Caki2 (cell line): ENCODE data around the gene EVC2. TPM values are rescaled to one million over a fixed set of nuclear protein-coding genes. Genes with fewer than 3 reads are reported as not detected.

ENCODE experiments used
- DNase-seq: peaks from one replicate; pipeline ENCODE4 v3.0.0-alpha.2; 2015; ENCODE audit warnings: low read depth
- in situ Hi-C: cut with HindIII; loops from 2 replicates; pipeline ENCODE4 v1.10.0; 2016; ENCODE audit warnings: low sequenced_read_pairs, low pct_unique_long_range_greater_than_20kb, mixed read lengths
- total RNA-seq: library from RNA; depleted of rRNA; stranded (reverse); fragments of >200 nt; shearing (Covaris generic); gene quantifications from 2 replicates; pipeline ENCODE4 v1.2.3, GENCODE V29; 2014; ENCODE audit warnings: low replicate concordance

EVC2 gene
- total RNA-seq, 1 experiment from 2014 or later: not detected

GRCh38 chr4:5558502-5558901, 149.9 kb downstream of the EVC2 start:
- DNase-seq: no peak
- in situ Hi-C loops: no loop called here

GRCh38 chr4:5554376-5554775, 154.0 kb downstream of the EVC2 start:
- in situ Hi-C loops: no loop called here
- DNase-seq: no peak

- in situ Hi-C loops: no loop called here
- no peak for DNase-seq
Measured at GRCh38 chr4:5553801-5554200, 154.6 kb downstream of the EVC2 start.

- in situ Hi-C loops: no loop called here
- no peak for DNase-seq
Measured at GRCh38 chr4:5552451-5552850, 155.9 kb downstream of the EVC2 start.

GRCh38 chr4:5547651-5548249, 160.6 kb downstream of the EVC2 start:
- in situ Hi-C loops: no loop called here
- no peak for DNase-seq

- DNase-seq: no peak
- in situ Hi-C loops: no loop called here
Measured at GRCh38 chr4:5545271-5545670, 163.1 kb downstream of the EVC2 start.

GRCh38 chr4:5544762-5545161, 163.6 kb downstream of the EVC2 start:
- in situ Hi-C loops: no loop called here
- no peak for DNase-seq

GRCh38 chr4:5543681-5544080, 164.7 kb downstream of the EVC2 start:
- in situ Hi-C loops: no loop called here
- no peak for DNase-seq

- no peak for DNase-seq
- in situ Hi-C loops: no loop called here
Measured at GRCh38 chr4:5541169-5541568, 167.2 kb downstream of the EVC2 start.

GRCh38 chr4:5539584-5539983, 168.8 kb downstream of the EVC2 start:
- in situ Hi-C loops: no loop called here
- no peak for DNase-seq

GRCh38 chr4:5532100-5532499, 176.3 kb downstream of the EVC2 start:
- DNase-seq: no peak
- in situ Hi-C loops: no loop called here

GRCh38 chr4:5528031-5528436, 180.3 kb downstream of the EVC2 start:
- DNase-seq: no peak
- in situ Hi-C loops: no loop called here

- in situ Hi-C loops: no loop called here
Measured at GRCh38 chr4:5527211-5527610, 181.1 kb downstream of the EVC2 start.

GRCh38 chr4:5526080-5526846, 182.1 kb downstream of the EVC2 start:
- in situ Hi-C loops: no loop called here
- no peak for DNase-seq

More at GRCh38 chr4:5527211-5527610, 181.1 kb downstream of the EVC2 start:
- no peak for DNase-seq

- in situ Hi-C loops: no loop called here
- peak; percentile 84 for DNase-seq
Measured at GRCh38 chr4:5524446-5525299, 183.7 kb downstream of the EVC2 start.

- DNase-seq: no peak
- in situ Hi-C loops: no loop called here
Measured at GRCh38 chr4:5517372-5517771, 191.0 kb downstream of the EVC2 start.

GRCh38 chr4:5515646-5516045, 192.7 kb downstream of the EVC2 start:
- in situ Hi-C loops: no loop called here
- DNase-seq: no peak
